Bronchial epithelial cell (primary cell): Measurements from ENCODE around the gene CFDP1. TPM values are rescaled to one million over a fixed set of nuclear protein-coding genes. Genes with fewer than 3 reads are reported as not detected.
"Not testable (repeated sequence)": the region's sequence is repeated elsewhere in the genome, so short reads cannot be mapped to it uniquely, and the experiment has no call there.

ENCODE experiments used
- DNase-seq: peaks from one replicate; pipeline ENCODE4 v3.0.0-alpha.2; 2010; ENCODE audit warnings: low read depth
- FAIRE-seq: peaks from 2 replicates; lab custom pipeline; 2011; peaks lifted over from hg19 to GRCh38; lab: Jason Lieb, UNC
- H3K27me3 ChIP-seq: 2 replicates; pipeline ENCODE4 v1.5.1; 2011; ENCODE audit warnings: low read length; ENCODE audit not compliant: control insufficient read depth, insufficient read depth
- H3K36me3 ChIP-seq: 2 replicates; pipeline ENCODE4 v1.5.1; 2011; ENCODE audit warnings: low read length; ENCODE audit not compliant: control insufficient read depth, insufficient read depth
- H3K4me3 ChIP-seq: 2 replicates; pipeline ENCODE4 v1.5.1; 2011; ENCODE audit warnings: mild to moderate bottlenecking, low read depth, low read length, control low read depth
- total RNA-seq: library from RNA; depleted of rRNA; stranded (reverse); fragments of >200 nt; gene quantifications from 2 replicates; pipeline ENCODE4 v1.2.1, GENCODE V29; 2014
- TF ChIP-seq, protein P1 (sequence below): IDR thresholded peaks from 2 replicates; pipeline ENCODE4 v1.5.1; 2011; ENCODE audit warnings: mild to moderate bottlenecking, moderate library complexity, low read length, control low read depth, inconsistent platforms; ENCODE audit not compliant: insufficient read depth, severe bottlenecking

CFDP1 gene
- total RNA-seq, 1 donor from 2014 or later = 46.6 TPM

DNA sequence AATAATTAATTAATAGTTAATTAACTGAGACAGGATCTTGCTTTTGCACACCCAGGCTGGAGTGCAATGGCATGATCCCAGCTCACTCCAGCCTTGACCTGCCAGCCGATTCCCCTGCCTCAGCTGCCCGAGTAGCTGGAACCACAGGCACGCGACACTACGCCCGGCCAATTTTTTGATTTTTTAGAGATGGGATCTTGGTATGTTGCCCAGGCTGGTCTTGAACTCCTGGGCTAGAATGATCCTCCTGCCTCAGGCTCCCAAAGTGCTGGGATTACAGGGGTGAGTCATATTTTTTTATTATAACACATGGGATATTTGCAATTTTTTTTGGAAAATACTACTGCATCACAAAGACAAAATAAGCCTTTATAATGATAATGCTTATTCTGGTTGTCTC lies 151.5 kb downstream of the CFDP1 start:
- H3K36me3 ChIP-seq = no peaks in the 10 kb centered on the region
- no peaks in the 10 kb centered on the region for H3K27me3 ChIP-seq
- TF ChIP-seq, protein P1, sequence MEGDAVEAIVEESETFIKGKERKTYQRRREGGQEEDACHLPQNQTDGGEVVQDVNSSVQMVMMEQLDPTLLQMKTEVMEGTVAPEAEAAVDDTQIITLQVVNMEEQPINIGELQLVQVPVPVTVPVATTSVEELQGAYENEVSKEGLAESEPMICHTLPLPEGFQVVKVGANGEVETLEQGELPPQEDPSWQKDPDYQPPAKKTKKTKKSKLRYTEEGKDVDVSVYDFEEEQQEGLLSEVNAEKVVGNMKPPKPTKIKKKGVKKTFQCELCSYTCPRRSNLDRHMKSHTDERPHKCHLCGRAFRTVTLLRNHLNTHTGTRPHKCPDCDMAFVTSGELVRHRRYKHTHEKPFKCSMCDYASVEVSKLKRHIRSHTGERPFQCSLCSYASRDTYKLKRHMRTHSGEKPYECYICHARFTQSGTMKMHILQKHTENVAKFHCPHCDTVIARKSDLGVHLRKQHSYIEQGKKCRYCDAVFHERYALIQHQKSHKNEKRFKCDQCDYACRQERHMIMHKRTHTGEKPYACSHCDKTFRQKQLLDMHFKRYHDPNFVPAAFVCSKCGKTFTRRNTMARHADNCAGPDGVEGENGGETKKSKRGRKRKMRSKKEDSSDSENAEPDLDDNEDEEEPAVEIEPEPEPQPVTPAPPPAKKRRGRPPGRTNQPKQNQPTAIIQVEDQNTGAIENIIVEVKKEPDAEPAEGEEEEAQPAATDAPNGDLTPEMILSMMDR = no peak
- no peak overlapping the region for H3K4me3 ChIP-seq
- FAIRE-seq (no peak), DNase-seq (no peak)

DNA sequence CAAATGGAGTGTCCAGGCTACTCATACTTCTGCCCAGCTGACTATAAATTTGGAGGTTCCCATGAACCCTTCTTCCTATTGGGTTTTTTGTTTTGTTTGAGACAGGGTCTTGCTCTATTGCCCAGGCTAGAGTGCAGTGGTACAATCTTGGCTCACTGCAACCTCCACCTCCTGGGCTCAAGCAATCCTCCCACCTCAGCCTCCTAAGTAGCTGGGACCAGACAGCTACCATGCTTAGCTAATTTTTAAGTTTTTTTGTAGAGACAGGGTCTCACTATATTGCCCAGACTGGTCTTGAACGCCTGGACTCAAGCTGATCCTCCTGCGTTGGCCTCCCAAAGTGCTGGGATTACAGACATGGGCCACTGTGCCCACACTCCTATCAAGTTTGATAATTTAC lies 152.3 kb downstream of the CFDP1 start:
- H3K27me3 ChIP-seq, H3K36me3 ChIP-seq, DNase-seq, FAIRE-seq, H3K4me3 ChIP-seq: not testable (repeated sequence)

DNA sequence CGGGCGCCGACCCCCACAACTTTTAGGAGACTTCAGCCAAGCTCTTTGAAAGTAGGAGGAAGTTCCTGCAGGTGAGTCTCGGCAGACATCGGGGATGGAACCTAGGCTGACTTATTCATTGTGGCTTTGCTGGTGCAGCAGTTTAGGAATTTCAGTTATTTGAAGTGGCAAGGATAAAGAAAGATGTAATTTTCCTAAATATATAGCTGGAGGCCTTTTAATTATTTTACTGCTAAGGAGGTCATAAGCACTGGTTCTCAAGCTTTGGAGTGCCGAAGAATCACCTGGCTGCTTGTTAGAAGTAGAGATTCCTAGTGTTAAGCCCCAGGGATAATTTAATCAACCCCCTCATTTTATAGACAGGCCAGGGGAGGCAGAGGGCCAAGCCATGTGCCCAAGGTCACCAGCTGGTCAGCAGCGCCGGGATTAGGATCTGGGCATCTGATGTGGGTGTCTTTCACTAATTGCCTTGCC lies 152.9 kb downstream of the CFDP1 start:
- no peak for FAIRE-seq
- no peak for DNase-seq
- no peak overlapping the region for H3K4me3 ChIP-seq
- TF ChIP-seq, protein P1 = no peak
- no peaks in the 10 kb centered on the region for H3K27me3 ChIP-seq
- H3K36me3 ChIP-seq = no peaks in the 10 kb centered on the region

DNA sequence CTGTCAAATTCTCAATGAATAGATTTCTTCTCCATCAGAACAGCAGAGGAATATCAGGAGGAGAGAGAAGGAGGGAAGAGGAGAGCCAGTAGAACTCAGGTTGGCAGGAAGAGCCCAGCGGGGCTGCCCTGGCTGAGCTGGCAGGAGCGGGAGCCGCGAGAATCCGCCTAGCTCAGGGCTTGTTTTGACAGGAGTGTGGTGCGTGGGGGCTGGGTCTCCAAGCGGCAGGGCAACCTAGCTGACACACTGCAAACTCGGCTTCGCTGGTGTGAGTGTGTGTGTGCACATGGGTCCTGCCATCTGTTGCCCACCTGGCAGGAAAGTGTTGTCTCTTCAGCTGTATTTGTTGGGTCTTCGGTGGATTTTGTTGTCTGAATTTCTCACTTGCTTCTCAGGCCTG lies 154.0 kb downstream of the CFDP1 start:
- TF ChIP-seq, protein P1 = no peak
- Histone ChIP-seq H3K4me3 (no peak overlapping the region), H3K36me3 (no peaks in the 10 kb centered on the region), H3K27me3 (no peaks in the 10 kb centered on the region)
- DNase-seq (no peak), FAIRE-seq (no peak)

DNA sequence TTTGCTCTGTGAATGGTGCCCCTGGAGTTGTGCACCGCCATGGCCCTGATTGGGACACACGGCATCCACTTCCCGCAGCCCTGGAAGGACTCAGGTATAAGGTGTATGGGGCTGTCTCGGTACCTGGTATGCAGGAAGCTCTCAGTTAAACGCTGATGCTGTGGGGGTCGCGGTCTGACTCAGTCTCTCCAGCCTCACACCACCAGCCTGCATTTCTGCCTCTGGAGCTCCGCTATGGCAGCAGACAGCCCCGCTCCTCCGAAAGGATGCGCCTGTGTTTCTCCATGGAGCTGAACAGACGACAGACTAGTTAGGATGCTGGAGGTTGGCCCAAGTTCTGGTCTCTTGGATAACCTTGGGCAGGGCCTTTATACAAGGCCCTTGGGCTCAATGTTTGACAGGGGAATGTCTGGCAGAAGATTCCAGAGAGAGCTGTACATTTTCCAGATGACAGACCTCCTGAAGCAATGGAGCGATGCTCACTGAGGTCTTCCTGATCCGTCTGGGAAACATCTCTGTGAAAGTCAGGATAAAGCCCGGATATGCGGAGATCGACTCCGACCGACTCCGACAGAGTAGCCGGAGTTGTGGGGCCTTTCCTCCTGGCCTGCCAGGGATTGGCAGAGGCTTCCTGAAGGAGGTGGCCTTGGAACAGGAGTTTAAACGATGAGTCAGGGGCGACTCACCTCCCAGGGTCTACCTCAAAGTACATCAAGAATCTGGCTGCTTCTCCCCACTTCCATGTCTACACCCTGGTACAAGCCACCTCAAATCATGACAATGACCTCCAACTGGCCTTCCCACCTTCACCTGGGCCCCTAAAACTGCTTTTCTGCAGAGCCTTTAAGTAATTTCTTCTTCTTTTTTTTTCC lies 160.0 kb downstream of the CFDP1 start:
- TF ChIP-seq, protein P1 = no peak
- no peak for FAIRE-seq
- peak; percentile 70 for DNase-seq
- Histone ChIP-seq H3K27me3 (no peaks in the 10 kb centered on the region), H3K4me3 (no peak overlapping the region), H3K36me3 (no peaks in the 10 kb centered on the region)

DNA sequence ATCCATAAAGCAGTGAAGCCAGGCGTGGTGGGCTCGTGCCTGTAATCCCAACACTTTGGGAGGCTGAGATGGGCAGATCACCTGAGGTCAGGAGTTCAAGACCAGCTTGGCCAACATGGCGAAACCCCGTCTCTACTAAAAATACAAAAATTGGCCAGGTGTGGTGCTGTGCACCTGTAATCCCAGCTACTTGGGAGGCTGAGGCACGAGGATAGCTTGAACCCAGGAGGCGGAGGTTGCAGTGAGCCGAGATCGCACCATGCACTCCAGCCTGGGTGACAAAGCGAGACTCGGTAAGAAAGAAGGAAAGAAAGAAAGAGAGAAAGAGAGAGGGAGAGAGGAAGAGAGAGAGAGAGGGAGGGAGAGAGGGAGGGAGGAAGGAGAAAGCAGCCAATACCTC lies 160.7 kb downstream of the CFDP1 start:
- not testable (repeated sequence) for DNase-seq, H3K36me3 ChIP-seq, H3K4me3 ChIP-seq, FAIRE-seq, H3K27me3 ChIP-seq
